GM21528 (cell line): ENCODE measurements around the gene TM7SF2.

Source experiments
- ATAC-seq: cut with Tn5 transposase; IDR thresholded peaks from one replicate; pipeline ENCODE4 v1.9.1; 2021; ENCODE audit warnings: mild to moderate bottlenecking, moderate library complexity; ENCODE audit not compliant: unreplicated experiment, low FRiP score

TM7SF2 gene

DNA sequence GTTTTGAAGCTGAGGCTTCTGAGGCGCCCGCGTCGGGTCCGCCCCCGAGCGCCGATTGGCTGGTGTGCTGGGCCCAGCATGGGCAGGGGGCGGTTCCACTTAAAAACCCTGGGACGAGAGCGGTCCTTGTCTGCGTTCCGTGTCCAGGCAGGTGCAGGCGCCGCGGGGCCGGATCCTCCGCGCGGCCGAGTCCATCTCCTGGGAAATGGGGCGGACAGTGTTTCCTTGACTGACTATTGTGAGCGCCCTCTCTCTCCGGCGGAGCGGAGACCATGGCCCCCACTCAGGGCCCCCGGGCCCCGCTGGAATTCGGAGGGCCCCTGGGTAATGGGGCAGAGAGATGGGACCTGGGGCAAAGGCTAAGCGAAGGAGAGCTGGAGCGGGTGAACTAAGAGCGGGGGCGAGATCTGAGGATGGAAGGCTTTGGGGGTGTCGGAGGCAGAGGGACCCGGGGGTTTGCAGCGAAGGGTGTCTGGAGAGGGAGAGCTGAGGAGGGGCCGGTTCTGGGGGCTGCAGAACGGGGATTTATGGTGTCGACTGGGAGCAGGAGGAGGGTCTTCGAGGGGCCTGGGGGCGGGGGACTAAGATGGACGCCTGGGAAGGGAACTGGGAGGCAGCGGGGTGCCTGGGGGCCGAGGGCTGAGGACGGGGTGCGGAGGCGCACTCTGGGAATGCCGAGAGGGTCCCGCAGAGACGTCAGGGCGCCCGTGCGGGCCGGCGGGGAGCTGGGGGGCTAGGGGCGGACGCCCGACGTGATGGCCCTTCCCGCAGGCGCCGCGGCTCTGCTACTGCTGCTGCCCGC is at the start of gene TM7SF2:
Gene TM7SF2 (plus strand): TSS at position 129 of the 802 bp plus-strand sequence. CDS start 144 bp downstream, at position 273.
- ATAC-seq, result peak; percentile 34

DNA sequence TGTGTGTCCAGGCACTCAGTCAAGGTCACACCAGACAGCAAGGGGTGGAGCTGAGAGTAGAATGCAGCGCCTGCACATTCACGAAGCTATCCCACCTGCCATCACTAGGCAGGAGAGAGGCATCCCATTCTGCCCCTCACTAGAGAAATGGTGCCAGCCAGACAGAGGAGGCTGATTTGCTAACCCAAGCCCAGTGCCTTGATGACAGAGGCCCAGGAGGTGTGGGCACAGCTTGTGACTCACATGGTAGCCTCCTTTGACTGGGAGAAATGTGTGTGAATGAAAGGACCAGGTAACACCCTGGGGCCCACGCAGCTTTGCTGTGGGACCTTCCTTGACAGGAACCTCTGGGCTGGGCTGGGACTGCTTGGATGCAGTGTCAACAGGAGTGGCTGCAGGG is 48.1 kb upstream of the TM7SF2 start:
- ATAC-seq, result no peak

DNA sequence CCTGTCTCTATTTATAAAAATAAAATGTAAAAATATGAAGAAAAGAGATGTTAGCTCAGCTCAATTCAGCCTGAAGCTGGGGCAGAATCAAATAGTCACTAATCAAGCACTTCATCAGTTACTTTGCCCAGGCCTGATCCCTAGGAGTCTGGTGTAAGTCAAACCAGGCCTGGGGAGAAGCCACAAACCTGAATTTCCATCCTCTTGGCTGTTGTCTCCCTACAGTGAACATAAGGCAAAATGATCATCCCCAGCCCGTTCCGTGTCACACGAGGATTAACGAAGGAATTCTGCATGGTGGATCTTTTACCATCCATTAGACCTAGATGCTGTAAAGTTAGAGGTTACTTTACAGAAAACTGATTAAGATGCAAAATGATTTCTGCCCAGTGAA is 46.8 kb upstream of the TM7SF2 start:
- ATAC-seq, result no peak

DNA sequence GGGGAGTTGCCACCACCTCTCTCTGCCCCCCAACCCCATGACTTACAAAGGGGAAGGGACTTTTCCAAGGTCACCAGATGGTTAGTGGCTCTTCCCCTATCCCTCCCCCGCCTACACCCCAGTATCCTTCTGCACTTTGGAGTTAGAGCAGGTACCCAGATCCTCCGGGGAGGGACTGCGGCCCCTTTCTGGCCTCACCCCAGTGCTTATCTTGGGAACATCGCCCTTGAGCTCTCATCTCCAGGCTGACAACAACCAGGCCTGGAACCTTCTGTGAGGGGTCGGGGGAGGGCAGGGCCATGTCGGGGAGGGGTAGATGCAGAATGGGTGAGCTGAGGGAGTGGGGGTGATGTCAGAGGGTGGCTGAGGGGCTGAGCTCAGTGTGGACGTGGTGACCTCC is 45.8 kb upstream of the TM7SF2 start:
- no peak for ATAC-seq

DNA sequence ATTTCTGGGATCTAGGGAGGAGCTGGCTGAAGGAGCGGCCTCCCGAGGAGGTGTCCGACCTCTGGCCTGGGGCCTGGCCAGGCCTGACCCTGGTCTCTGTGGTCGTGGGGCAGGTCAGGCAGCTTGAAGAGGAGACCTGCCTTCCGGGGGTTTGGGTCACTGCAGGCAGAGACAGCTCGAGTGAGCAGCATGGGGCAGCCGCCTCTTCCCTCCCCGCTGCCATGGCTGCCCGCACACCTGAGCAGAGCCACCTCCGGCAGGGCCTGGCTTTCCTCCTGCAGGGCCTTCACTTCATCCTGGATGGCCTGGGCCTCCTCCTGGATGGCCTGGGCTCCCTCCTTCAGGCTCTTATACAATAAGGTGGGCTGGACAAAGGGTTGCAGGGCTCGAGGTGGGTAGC is 45.4 kb upstream of the TM7SF2 start:
- no peak for ATAC-seq

DNA sequence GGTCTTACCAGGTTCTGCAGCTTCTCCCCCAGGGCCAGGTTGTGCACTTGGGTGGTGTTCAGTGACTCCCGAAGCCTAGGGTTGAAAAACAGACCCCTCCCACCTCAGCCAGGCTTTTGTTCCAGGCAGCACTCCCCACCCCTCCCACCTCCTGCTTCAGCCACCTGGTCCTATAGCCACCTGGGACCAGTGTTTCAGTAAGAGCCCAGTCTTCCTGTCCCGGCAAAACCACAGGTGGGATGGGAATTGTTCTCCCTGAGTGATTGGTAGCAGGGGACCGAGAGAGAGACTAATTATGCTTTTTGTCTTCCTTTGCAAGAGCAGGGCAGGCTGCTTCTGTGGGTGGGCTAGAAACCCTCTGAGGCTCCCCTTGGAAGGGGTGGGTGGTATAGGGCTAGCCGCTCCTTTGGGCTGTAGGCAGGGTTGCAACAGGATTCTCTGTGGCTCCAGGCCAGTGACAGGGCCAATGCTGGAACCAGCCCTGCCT is 44.8 kb upstream of the TM7SF2 start:
- no peak for ATAC-seq

DNA sequence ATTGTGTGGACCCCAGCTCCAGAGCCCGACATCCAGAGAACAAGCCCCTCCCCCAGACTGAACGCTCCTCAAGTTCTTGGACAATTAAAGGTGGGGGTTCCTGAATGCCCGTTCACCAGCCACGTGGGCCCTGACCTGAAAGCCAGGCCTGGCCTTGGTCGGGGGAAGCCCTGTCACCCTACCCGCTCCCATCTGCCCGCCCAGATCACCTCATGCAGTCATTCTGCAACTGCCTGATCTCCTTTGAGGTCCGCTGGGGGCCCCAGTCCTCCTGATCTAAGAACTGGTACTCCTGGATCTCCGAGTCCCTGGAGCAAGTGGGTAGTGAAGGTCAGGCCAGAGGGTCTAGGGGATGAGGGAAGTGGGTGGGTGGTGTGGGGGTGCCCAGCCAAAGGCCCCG is 44.2 kb upstream of the TM7SF2 start:
- no peak for ATAC-seq

DNA sequence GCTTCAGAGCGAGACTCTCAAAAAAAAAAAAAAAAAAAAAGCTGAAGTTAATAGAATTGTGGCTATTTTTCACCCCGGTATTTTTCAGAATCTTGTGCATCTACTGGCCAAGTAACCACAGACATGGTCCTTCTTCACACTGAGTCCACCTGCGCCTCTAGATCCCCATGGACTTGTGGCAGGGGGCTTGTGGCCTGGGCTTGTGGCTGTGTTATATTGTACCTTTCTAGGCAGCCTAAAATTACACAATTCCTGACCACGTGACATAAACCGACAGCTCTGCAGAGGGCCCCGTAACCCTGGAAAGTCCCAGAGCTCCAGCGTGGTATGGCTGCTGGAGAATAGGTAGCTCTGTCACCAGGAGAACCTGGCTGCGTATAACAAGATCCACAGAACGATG is 42.5 kb upstream of the TM7SF2 start:
- no peak for ATAC-seq

DNA sequence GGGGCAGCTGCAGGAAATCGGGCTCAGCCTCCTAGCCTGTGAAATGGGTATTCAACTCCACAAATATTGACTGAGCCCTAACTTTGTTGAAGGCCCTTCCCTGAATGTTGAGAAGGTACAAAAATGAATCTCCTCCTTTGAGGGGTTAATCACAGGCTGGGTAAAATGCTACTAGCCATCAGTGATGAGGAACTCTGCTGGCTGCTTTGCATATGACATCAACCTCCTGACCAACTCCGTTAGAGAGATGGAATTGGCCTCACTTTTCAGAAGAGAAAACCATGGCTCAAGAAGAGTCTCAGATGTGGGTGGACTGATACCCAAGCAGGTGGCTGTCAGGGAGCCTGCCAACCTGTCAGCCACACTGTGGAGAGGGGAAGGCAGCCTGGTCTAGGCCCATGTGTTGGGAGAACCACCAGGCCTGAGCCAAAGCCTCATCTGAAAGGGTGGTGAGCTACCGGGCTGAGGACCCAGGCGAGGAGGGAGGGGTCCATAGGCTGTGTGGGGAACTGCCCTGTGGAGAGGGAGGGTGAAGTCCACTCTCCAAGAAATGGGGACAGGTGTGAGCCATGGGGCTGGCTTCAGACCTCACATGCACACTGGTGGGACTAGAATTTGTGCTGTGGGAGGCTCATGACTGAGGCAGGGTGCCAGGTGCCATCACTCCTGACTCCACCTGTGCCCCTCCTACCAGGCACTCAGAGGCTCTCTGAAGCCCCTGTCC is 39.6 kb upstream of the TM7SF2 start:
- no peak for ATAC-seq

DNA sequence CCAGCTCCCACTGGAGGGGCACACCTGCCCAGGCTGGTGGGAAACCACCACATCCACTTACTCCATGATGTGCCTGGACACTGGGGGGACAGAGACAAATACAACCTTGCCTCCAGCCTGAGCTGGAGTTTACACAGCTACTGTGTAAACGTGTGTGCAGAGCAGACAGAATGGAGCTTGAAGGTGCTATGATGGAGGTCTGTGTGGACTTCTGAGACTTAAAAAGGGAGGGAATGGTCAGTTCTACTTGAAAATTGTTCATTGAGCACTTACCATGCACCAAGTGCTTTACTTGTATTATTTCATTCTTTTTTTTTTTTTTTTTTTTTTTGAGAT is 39.1 kb upstream of the TM7SF2 start:
- no peak for ATAC-seq

DNA sequence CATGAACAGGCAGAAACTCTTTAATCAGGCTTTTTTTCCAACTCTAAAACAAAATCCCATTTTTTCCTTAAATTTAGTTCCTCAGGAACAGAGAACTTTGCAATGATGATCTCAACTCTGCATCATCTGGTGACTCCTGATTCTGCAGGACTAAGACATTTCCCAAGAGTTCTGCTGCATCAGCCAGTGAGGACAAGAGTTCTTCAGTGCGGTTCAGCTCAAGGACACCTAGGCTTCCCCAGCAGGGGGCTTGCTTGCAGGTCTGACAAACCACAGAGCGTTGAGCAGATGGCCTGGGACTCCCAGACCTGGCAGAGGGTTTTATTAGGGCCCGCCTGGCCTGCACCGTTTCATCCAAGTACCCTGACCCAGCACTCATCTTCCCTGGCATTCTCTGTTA is 34.2 kb upstream of the TM7SF2 start:
- no peak for ATAC-seq

DNA sequence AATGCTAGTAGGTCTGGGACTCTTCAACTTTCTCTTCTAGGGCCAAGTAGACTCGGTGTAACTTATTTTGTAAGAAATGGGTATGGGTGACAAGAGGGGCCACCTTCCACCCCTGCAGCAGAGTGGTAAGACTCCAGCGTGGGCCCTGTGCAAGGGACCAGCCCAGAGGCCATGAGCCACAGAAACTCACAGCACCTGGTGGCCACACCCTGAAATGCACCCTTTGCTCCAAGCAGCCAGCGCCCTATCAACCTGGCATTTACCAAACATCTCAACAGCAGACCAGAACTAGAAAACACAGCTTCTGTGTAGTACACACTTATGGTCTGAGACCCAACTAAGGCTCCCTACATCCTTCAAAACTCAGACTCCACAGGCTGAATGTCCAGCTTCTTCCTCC is 33.5 kb upstream of the TM7SF2 start:
- ATAC-seq, result no peak

DNA sequence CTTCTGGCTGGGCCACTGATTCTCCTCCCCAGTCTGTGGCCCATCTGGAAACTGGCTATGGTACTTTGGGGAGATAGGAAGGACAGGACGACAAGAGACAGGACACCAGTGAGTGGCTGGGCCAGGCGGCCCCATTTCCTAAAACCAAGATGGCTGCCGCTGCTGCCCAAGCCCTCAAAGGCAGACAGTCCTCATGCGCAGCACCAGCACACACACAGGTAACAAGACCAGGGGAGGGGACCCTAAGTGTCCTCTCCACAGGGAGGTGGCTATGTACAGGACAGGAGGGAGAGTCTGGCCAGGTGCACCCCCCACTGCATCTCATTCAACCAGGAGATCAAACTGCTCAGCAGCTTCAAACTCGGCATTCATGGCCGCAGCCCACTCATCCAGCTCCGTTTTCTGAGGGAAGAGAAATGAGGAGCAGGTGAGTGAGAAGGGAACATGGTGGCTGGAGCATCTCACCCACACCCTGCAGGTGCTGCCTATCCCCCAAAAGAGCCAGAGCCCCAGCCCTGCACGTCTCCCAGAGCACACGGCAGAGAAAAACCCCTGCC is 32.8 kb upstream of the TM7SF2 start:
- ATAC-seq, result no peak

DNA sequence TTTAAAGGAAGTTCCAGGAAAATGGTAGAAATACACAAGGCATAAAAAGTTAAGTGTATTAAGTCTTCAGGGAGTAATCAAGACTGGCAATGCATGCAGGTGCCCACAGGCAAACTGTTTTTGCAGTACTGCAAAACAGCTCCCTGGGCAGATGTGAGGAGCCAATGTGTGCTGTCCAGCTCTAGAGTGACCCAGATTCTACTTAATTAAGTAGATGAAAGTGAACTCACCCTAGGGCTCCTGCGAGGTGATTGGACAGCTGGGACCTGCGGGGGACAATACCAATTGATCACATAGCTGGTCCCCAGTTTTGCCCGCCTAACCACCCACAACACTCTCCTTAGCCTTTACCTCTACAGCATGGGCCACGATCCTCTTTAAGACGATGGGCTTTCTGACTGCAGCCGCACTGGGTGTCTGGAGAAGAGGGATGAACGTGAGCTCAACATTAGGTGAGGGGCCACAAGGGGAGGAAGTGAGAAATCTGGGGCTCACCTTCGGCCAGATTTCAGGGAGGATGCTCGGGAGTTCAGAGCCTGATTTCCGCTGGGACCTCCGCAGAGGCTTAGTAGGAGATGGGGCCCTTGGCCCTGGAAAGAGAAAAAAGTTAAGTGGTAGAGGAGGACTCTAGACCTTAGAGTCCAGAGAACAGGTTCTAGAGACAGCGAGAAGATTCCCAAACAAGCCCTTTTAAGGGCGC is 28.4 kb upstream of the TM7SF2 start:
- ATAC-seq, result peak; percentile 22

DNA sequence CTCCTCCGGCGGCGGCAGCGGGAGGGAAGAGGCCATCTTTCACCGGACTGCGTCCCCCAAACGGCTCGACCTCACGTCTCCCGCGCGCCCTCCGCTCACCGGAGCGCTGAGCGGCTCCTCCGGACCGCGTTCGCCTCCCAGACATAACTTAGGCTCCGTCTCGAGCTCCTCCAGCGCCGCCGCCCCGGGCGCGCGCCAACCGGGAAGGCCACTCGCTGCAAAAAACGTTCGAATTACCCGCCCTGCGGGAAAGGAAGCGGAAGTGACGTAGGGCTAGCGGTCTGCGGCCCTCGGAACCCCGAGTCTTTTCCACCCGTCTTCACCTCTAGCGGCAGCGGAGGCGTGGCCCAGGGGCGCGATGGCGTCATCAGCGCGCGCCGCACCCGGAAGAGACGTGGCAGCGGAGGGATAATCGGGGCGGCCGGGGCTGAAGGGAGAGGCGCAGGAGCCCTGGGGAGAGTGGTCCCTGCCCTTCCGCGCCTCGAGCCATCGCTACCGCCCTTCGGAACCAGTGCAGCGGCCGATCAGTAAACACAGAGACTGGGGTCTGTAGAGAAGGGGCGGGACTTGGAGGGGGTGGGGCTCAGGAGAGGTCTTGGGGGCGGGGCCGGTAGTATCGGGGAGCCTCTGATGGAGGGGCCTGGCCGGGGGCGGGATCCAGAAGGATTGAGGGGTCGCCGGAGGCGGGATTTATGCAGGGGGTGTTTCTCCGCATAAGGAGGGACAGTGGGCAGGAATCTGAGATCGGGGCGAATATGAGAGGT is 27.7 kb upstream of the TM7SF2 start, which contains the start of the genes CDCA5 and ZFPL1:
Gene CDCA5 (minus strand): TSS at position 207 of the 764 bp plus-strand sequence. CDS start 62 bp downstream, at position 145.
Gene ZFPL1 (plus strand): TSS at position 389 of the 764 bp plus-strand sequence. CDS start 477 bp downstream, outside the sequence.
- peak; percentile 67 for ATAC-seq

DNA sequence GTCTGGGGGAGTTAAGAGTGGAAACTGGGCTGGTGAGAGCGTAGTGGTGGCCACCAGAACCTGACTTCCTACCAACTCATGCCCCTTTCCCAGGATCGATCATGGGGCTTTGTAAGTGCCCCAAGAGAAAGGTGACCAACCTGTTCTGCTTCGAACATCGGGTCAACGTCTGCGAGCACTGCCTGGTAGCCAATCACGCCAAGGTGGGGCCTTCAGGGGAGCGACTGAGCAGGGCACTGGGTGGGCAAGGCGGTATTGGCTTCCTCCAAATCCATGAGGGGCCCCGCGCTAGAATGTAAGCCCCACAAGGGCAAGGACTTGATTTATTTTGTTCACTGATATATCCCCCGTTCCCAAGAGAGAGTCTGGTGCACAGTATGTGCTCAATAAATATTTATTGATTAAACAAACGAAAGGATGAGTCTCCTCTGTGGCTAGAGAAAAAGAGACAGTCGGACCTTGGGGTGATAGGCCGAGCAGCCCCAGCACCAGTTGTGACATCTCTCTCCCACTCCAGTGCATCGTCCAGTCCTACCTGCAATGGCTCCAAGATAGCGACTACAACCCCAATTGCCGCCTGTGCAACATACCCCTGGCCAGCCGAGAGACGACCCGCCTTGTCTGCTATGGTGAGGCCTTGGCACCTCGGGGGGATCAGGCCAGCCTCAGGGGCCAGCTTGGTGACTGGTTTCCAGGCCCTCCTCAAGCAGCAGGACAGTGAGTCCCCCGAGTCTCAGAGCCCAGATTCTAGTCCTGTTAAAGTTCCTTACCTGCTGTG is 26.9 kb upstream of the TM7SF2 start:
- peak; percentile 8 for ATAC-seq

DNA sequence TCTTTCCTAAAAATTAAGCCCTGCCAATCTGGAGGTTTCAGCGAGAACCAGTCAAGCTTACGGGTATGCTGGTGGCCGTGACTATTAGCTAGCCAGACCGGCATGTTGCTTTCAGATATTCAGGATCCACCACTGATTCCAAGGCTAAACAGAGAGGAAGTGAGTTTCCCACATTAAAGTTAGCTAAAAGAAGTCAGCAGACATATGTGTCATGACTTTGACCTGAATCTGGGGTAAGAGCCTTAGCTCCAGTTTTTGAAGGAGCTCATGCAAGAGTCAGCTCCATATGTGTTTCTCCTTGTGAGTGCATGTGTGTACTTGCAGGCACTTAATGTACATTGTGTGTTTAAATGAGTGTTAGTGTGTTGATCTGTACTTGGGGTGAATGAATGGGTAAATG is 26.2 kb upstream of the TM7SF2 start:
- ATAC-seq, result no peak

DNA sequence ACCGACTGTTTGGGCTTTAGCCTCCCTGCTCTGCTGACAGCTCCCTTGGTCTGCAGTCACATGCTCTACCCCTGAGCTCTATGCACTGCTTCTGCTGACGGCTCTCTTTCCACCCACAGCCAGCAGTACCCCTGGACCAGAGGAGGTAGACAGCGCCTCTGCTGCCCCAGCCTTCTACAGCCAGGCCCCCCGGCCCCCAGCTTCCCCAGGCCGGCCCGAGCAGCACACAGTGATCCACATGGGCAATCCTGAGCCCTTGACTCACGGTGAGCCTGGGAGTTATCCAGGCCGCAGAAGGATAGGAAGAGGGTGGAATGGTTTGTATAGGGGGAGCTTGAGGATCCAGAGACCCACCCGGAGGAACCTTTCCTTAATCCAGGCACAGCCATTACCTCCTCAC is 24.9 kb upstream of the TM7SF2 start:
- no peak for ATAC-seq

DNA sequence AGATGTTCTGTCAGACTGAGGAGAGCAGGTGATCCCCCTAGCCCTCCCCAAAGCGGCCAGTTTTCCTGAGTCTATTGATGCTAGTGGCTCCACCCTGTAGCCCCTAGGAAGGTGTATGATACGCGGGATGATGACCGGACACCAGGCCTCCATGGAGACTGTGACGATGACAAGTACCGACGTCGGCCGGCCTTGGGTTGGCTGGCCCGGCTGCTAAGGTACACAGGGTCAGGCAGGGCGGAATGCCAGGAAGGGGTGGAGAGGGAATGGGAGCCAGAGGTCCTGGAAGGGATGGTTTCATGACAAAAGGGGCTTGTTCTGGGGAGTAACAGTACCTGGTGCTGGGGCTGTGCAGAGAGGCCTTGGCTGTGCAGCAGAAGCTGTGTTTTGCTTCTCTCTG is 24.5 kb upstream of the TM7SF2 start:
- no peak for ATAC-seq
